ENCODE data around the gene IGFL2.
"Not testable (repeated sequence)": the region's sequence is repeated elsewhere in the genome, so short reads cannot be mapped to it uniquely, and the experiment has no call there.

IGFL2 gene

GRCh38 chr19:46186101-46186716 is 38.2 kb downstream of the IGFL2 start:
- no peak for DNase-seq (ENCODE audit: low spot score)
- H3K27ac ChIP-seq, result peak overlapping the region; percentile 96
- TF ChIP-seq, protein P1, sequence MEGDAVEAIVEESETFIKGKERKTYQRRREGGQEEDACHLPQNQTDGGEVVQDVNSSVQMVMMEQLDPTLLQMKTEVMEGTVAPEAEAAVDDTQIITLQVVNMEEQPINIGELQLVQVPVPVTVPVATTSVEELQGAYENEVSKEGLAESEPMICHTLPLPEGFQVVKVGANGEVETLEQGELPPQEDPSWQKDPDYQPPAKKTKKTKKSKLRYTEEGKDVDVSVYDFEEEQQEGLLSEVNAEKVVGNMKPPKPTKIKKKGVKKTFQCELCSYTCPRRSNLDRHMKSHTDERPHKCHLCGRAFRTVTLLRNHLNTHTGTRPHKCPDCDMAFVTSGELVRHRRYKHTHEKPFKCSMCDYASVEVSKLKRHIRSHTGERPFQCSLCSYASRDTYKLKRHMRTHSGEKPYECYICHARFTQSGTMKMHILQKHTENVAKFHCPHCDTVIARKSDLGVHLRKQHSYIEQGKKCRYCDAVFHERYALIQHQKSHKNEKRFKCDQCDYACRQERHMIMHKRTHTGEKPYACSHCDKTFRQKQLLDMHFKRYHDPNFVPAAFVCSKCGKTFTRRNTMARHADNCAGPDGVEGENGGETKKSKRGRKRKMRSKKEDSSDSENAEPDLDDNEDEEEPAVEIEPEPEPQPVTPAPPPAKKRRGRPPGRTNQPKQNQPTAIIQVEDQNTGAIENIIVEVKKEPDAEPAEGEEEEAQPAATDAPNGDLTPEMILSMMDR (conservative IDR thresholded peaks at IDR 0.05; ENCODE audit: low read depth), result no peak
- ChIA-PET POLR2A (ENCODE audit: low non-redundant PET) (no interaction called here), CTCF (interaction anchor here (0.6 to 1.8 kb wide), 3 partner anchors 11 to 210 kb away, joined by 4 to 8 read pairs (median 6); no protein-coding TSS in a partner anchor)

DNA sequence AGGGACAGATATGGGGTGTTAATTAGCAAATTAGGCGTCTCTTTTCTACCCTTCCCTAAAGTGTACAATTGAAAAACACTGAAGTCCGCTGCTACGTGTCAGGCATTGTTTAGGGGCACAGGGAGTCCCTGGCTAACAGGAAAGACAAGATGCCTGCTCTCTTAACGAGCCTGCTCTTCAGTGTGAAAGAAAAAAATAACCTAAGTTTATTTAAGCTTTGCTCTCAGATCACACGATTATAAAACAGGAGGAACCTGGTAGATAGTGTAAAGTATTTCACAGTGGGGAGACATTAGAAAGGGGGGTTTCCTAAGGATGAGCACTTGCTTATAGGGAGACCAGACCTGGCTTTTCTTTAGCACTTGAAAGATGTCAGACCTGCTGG is 38.7 kb downstream of the IGFL2 start:
- POLR2A ChIA-PET (ENCODE audit: low non-redundant PET), result no interaction called here
- H3K27ac ChIP-seq, result no peak overlapping the region
- CTCF ChIA-PET, result interaction anchor here (0.6 kb wide), 2 partner anchors 11 to 209 kb away, joined by 4 to 6 read pairs; no protein-coding TSS in a partner anchor
- TF ChIP-seq, protein P1 (conservative IDR thresholded peaks at IDR 0.05; ENCODE audit: low read depth), result no peak
- no peak for DNase-seq (ENCODE audit: low spot score)

GRCh38 chr19:46189971-46190888 is 42.2 kb downstream of the IGFL2 start:
- no peak overlapping the region for H3K27ac ChIP-seq
- POLR2A ChIA-PET (ENCODE audit: low non-redundant PET), result no interaction called here
- no peak for DNase-seq (ENCODE audit: low spot score)
- TF ChIP-seq, protein P1 (conservative IDR thresholded peaks at IDR 0.05; ENCODE audit: low read depth), result no peak
- CTCF ChIA-PET, result interaction anchor here (0.5 to 2.3 kb wide), 16 partner anchors 9 to 361 kb away, joined by 3 to 13 read pairs (median 4); no protein-coding TSS in a partner anchor

DNA sequence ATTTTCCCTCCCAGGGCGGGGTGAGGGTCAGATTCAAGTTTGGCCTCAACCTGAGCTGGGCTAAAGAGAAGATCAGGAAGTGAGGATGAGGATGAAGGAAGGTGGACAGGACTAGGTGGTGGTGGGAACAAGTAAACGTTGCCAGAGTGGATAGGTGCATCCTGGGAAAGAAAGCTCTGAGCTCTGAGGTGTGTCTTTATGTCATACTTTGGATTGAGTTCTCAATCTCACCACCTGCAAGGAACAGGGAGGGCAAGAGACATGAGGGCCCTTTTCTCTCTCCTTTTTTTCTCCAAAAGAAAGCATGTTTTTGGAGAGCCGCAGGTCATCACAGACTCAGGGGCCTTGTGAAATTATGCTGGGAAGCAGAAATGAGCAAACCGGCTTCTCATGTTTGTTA is 43.3 kb downstream of the IGFL2 start:
- no peak for DNase-seq (ENCODE audit: low spot score)
- ChIA-PET CTCF (interaction anchor here (0.6 to 1.8 kb wide), 6 partner anchors 13 to 163 kb away, joined by 3 to 7 read pairs (median 3); no protein-coding TSS in a partner anchor), POLR2A (ENCODE audit: low non-redundant PET) (no interaction called here)
- TF ChIP-seq, protein P1 (conservative IDR thresholded peaks at IDR 0.05; ENCODE audit: low read depth), result no peak
- H3K27ac ChIP-seq, result no peak overlapping the region

DNA sequence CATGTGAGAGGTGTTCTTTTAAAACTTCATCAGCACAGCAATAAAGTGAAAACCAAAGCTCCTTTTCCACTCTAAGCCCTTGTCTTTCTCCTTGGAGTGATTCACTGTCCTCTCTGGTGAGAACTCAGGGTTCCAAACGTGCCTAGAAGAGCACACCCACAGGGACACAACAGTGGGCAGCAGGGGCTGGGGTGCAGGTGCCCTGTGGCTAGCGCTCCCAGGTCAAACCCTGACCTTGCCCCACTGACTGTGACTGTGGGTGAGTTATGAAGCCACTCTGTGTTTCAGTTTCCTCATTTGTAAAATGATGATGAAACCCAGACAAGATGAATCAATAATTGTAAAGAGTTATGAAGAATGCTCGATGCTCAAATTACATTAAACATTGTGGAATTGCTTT is 43.9 kb downstream of the IGFL2 start:
- DNase-seq (ENCODE audit: low spot score), result no peak
- ChIA-PET POLR2A (ENCODE audit: low non-redundant PET) (no interaction called here), CTCF (interaction anchor here (0.6 to 1.8 kb wide), 6 partner anchors 13 to 163 kb away, joined by 3 to 7 read pairs (median 3); no protein-coding TSS in a partner anchor)
- peak overlapping the region; percentile 91 for H3K27ac ChIP-seq
- TF ChIP-seq, protein P1 (conservative IDR thresholded peaks at IDR 0.05; ENCODE audit: low read depth), result no peak

- H3K27ac ChIP-seq, result peak overlapping the region; percentile 91
- CTCF ChIA-PET, result interaction anchor here (0.7 to 1.1 kb wide), 3 partner anchors 77 to 164 kb away, joined by 3 to 4 read pairs (median 3); no protein-coding TSS in a partner anchor
- POLR2A ChIA-PET (ENCODE audit: low non-redundant PET); DNase-seq (ENCODE audit: low spot score): not testable (repeated sequence)
These were observed 44.6 kb downstream of the IGFL2 start for GRCh38 chr19:46192626-46192991.

Measured in RWPE1 (cell line).